Ishikawa (cell line): ENCODE measurements around the gene BRICD5.

ENCODE experiments used
- CEBPB ChIP-seq: IDR thresholded peaks from 2 replicates; pipeline ENCODE4 v1.6.1; 2012
- CREB1 ChIP-seq: IDR thresholded peaks from 2 replicates; pipeline ENCODE4 v1.6.1; 2012; ENCODE audit warnings: low read depth
- EGR1 ChIP-seq: IDR thresholded peaks from 2 replicates; pipeline ENCODE4 v1.6.1; 2012
- EP300 ChIP-seq: IDR thresholded peaks from 2 replicates; pipeline ENCODE4 v1.6.1; 2012; ENCODE audit warnings: borderline replicate concordance
- FOXM1 ChIP-seq: IDR thresholded peaks from 2 replicates; pipeline ENCODE4 v1.6.1; 2012; ENCODE audit warnings: low read depth, borderline replicate concordance
- MAX ChIP-seq: IDR thresholded peaks from 2 replicates; pipeline ENCODE4 v1.6.1; 2012
- NFIC ChIP-seq: IDR thresholded peaks from 2 replicates; pipeline ENCODE4 v1.6.1; 2012
- RAD21 ChIP-seq: IDR thresholded peaks from 2 replicates; pipeline ENCODE4 v1.6.1; 2012; ENCODE audit warnings: low read depth
- REST ChIP-seq: IDR thresholded peaks from 2 replicates; pipeline ENCODE4 v1.6.1; 2012; ENCODE audit warnings: low read depth, mild to moderate bottlenecking
- TAF1 ChIP-seq: IDR thresholded peaks from 2 replicates; pipeline ENCODE4 v1.6.1; 2012; ENCODE audit warnings: low read depth, mild to moderate bottlenecking
- TCF12 ChIP-seq: IDR thresholded peaks from 2 replicates; pipeline ENCODE4 v1.6.1; 2012; ENCODE audit warnings: low read depth
- TEAD4 ChIP-seq: IDR thresholded peaks from 2 replicates; pipeline ENCODE4 v1.6.1; 2012
- USF1 ChIP-seq: IDR thresholded peaks from 2 replicates; pipeline ENCODE4 v1.6.1; 2012
- YY1 ChIP-seq: IDR thresholded peaks from 2 replicates; pipeline ENCODE4 v1.6.1; 2012; ENCODE audit warnings: low read depth
- ZBTB7A ChIP-seq: IDR thresholded peaks from 2 replicates; pipeline ENCODE4 v1.6.1; 2012; ENCODE audit warnings: low read depth

The BRICD5 gene

GRCh38 chr16:2190659-2191445 lies 19.8 kb downstream of the BRICD5 start:
- TF ChIP-seq CEBPB, result no peak
- no peak for TF ChIP-seq TAF1
- TF ChIP-seq FOXM1, result no peak
- no peak for TF ChIP-seq EGR1
- TF ChIP-seq TCF12, result no peak
- TF ChIP-seq EP300, result no peak
- no peak for TF ChIP-seq NFIC
- no peak for TF ChIP-seq ZBTB7A
- no peak for TF ChIP-seq USF1
- no peak for TF ChIP-seq RAD21
- no peak for TF ChIP-seq TEAD4

- no peak for TF ChIP-seq MAX
- no peak for TF ChIP-seq ZBTB7A
Measured at GRCh38 chr16:2190002-2190658, 20.5 kb downstream of the BRICD5 start.

- TF ChIP-seq RAD21 (no peak), YY1 (no peak), USF1 (no peak)
Measured at GRCh38 chr16:2189252-2189893, 21.3 kb downstream of the BRICD5 start.

- no peak for TF ChIP-seq CREB1
- TF ChIP-seq ZBTB7A, result no peak
- TF ChIP-seq CEBPB, result no peak
- no peak for TF ChIP-seq TCF12
- no peak for TF ChIP-seq MAX
- no peak for TF ChIP-seq NFIC
- no peak for TF ChIP-seq USF1
- TF ChIP-seq REST, result no peak
- TF ChIP-seq TEAD4, result no peak
- TF ChIP-seq YY1, result no peak
- TF ChIP-seq FOXM1, result no peak
- no peak for TF ChIP-seq RAD21
Measured at GRCh38 chr16:2188395-2188794, 22.3 kb downstream of the BRICD5 start.

- TF ChIP-seq RAD21 (no peak), MAX (no peak)
Measured at GRCh38 chr16:2187212-2187611, 23.5 kb downstream of the BRICD5 start.

GRCh38 chr16:2186505-2186904 lies 24.2 kb downstream of the BRICD5 start:
- TF ChIP-seq CEBPB, result no peak
- TF ChIP-seq YY1, result no peak
- no peak for TF ChIP-seq RAD21
- TF ChIP-seq CREB1, result no peak
- TF ChIP-seq ZBTB7A, result no peak
- TF ChIP-seq TCF12, result no peak

GRCh38 chr16:2186064-2186463 lies 24.6 kb downstream of the BRICD5 start:
- TF ChIP-seq FOXM1, result no peak
- no peak for TF ChIP-seq CREB1
- no peak for TF ChIP-seq CEBPB
- no peak for TF ChIP-seq NFIC
- TF ChIP-seq TAF1, result no peak
- no peak for TF ChIP-seq TCF12
- no peak for TF ChIP-seq RAD21
- no peak for TF ChIP-seq EP300
- no peak for TF ChIP-seq USF1
- TF ChIP-seq REST, result no peak
- no peak for TF ChIP-seq EGR1
